HUES64 (cell line): ENCODE data around the gene FKBP11. TPM values are rescaled to one million over a fixed set of nuclear protein-coding genes. Genes with fewer than 3 reads are reported as not detected.

Experiments
- H3K27ac ChIP-seq: 2 replicates; pipeline ENCODE4 v1.7.0; 2013; ENCODE audit warnings: low read depth, low read length, inconsistent platforms
- H3K27me3 ChIP-seq: 2 replicates; pipeline ENCODE4 v1.6.1; 2013; ENCODE audit warnings: mild to moderate bottlenecking, low read length; ENCODE audit not compliant: insufficient read depth
- H3K36me3 ChIP-seq: 2 replicates; pipeline ENCODE4 v1.6.1; 2013; ENCODE audit warnings: mild to moderate bottlenecking, low read length; ENCODE audit not compliant: insufficient read depth
- H3K4me1 ChIP-seq: 2 replicates; pipeline ENCODE4 v1.6.1; 2013; ENCODE audit warnings: mild to moderate bottlenecking, low read length, moderate library complexity; ENCODE audit not compliant: insufficient read depth
- H3K4me3 ChIP-seq: 2 replicates; pipeline ENCODE4 v1.5.1; 2013; ENCODE audit warnings: mild to moderate bottlenecking, low read length, moderate library complexity
- H3K9ac ChIP-seq: 2 replicates; pipeline ENCODE4 v1.6.1; 2013; ENCODE audit warnings: mild to moderate bottlenecking, low read depth, low read length
- H3K9me3 ChIP-seq: 2 replicates; pipeline ENCODE4 v1.6.1; 2013; ENCODE audit warnings: low read depth, low read length; ENCODE audit not compliant: insufficient read depth
- WGBS: fragments of 150-250, 120-280 bp; methylation state at CpG from one replicate; pipeline ENCODE4 v1.1.7; 2013; ENCODE audit warnings: missing lambda C conversion rate; 5-methylcytosine and 5-hydroxymethylcytosine counted together
- polyA plus RNA-seq, 2 experiments: library from polyadenylated mRNA; stranded (reverse); fragments of 50-300 nt; gene quantifications; one replicate each; pipeline ENCODE4 v1.2.3, GENCODE V29; 2013

The FKBP11 gene
- polyA plus RNA-seq (2013, experiment 1 of 2), result 25.8 TPM
- polyA plus RNA-seq (2013, experiment 2 of 2), result 17.8 TPM

GRCh38 chr12:48925304-48926011 is at the start of gene FKBP11:
Gene FKBP11, minus strand, starts transcription at chr12:48925492. Its CDS starts 64 bp downstream, at chr12:48925428.
- H3K4me3 ChIP-seq, result peak within 1 kb of the TSS; percentile 76
- no peaks in the 10 kb centered on the region for H3K4me1 ChIP-seq
- 70% methylated on average over 38 of the region's 38 CpGs for WGBS
- peak within 1 kb of the TSS; percentile 90 for H3K9ac ChIP-seq
- H3K27me3 ChIP-seq, result no peaks in the 10 kb centered on the region
- H3K27ac ChIP-seq, result no peak within 1 kb of the TSS
- no peaks in the 10 kb centered on the region for H3K9me3 ChIP-seq
- peaks cover 62% of the 10 kb centered on the region for H3K36me3 ChIP-seq

GRCh38 chr12:48973941-48974673 is 48.8 kb upstream of the FKBP11 start:
- Histone ChIP-seq H3K4me1 (peaks cover 19% of the 10 kb centered on the region), H3K9me3 (no peaks in the 10 kb centered on the region), H3K36me3 (no peaks in the 10 kb centered on the region), H3K27me3 (peaks cover 100% of the 10 kb centered on the region), H3K27ac (no peak overlapping the region), H3K4me3 (no peak overlapping the region), H3K9ac (no peak overlapping the region)
- WGBS, result 20% methylated on average over 18 of the region's 19 CpGs

- no peaks in the 10 kb centered on the region for H3K36me3 ChIP-seq
- no peak overlapping the region for H3K4me3 ChIP-seq
- peaks cover 20% of the 10 kb centered on the region for H3K4me1 ChIP-seq
- H3K27ac ChIP-seq, result no peak overlapping the region
- no peaks in the 10 kb centered on the region for H3K9me3 ChIP-seq
- no peak overlapping the region for H3K9ac ChIP-seq
- 61% methylated on average over 12 of the region's 12 CpGs for WGBS
- peaks cover 100% of the 10 kb centered on the region for H3K27me3 ChIP-seq
Measured at GRCh38 chr12:48973531-48973930, 48.2 kb upstream of the FKBP11 start.

DNA sequence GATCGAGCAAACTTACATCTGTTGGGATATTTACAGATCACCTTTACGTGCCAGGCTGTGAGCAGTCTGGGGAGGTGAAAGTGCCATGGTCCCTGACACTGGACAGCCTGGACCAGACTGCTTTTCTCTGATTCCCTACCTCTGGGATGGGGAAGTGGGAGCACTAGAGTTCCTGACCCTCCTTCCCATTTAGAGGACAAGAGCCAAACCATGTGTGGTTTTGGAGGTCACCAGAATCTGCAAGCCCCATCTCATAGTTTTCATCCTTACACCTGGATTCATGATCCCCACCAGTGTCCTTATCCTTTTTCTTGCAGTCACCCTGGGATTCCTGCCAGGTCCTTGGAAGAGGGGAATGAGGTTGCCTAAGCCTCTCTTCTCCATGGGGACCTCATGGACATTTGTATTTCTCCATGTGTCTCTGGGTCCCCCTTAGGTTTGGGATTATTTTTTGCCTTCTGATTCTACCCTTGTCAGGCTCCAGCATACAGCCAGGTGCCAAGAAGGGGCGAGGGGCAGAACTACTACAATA is 47.7 kb upstream of the FKBP11 start:
- Histone ChIP-seq H3K36me3 (no peaks in the 10 kb centered on the region), H3K4me1 (peaks cover 25% of the 10 kb centered on the region), H3K9ac (no peak overlapping the region), H3K9me3 (no peaks in the 10 kb centered on the region), H3K27me3 (peaks cover 100% of the 10 kb centered on the region), H3K27ac (no peak overlapping the region), H3K4me3 (no peak overlapping the region)
- 77% methylated on average over 3 of the region's 3 CpGs for whole genome bisulfite sequencing

- H3K9ac ChIP-seq, result no peak overlapping the region
- H3K4me1 ChIP-seq, result peaks cover 31% of the 10 kb centered on the region
- H3K27ac ChIP-seq, result no peak overlapping the region
- H3K27me3 ChIP-seq, result peaks cover 99% of the 10 kb centered on the region
- H3K9me3 ChIP-seq, result no peaks in the 10 kb centered on the region
- 80% methylated on average over 23 of the region's 23 CpGs for WGBS
- peak overlapping the region; percentile 47; the same call in 1 of the 2 replicates for H3K4me3 ChIP-seq
- no peaks in the 10 kb centered on the region for H3K36me3 ChIP-seq
Measured at GRCh38 chr12:48972213-48972951, 47.1 kb upstream of the FKBP11 start.

DNA sequence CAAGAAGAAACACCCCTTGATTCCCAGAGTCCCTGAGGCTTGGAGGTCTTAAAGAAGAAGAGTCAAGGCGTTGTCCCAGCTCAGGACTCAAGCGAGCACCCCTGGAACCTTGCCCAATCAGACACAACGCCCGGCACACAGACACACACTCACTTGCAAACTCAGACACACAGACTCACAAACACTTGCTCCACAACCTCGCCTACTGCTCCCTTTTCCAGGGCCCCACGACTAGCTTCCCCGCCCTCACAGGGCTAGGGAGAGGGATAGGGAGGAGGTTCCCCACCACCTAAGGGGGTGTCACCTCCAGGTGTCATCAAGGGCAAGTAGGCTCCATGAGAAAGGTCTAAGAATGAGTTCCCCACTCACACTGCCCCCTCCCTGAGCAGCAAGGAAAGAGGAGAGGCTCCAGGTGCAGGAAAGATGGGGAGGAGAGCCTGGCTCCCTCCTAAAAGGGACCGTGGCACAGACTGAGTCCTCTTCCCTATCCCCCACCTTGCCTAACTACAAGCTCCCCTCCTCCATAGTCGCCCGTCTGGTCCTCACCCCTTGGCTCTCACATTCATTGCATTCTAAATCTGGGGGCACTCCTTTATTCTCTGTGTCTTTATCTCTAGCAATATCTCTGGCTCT is 45.5 kb upstream of the FKBP11 start:
- H3K9ac ChIP-seq, result no peak overlapping the region

GRCh38 chr12:48969833-48970701 is 44.8 kb upstream of the FKBP11 start:
- Histone ChIP-seq H3K4me3 (peak overlapping the region; percentile 47), H3K27me3 (peaks cover 81% of the 10 kb centered on the region), H3K9me3 (no peaks in the 10 kb centered on the region), H3K4me1 (peaks cover 40% of the 10 kb centered on the region), H3K36me3 (no peaks in the 10 kb centered on the region), H3K27ac (no peak overlapping the region), H3K9ac (no peak overlapping the region)
- WGBS, result 3% methylated on average over 77 of the region's 77 CpGs

More for the DNA sequence above, 45.5 kb upstream of the FKBP11 start:
- Histone ChIP-seq H3K36me3 (no peaks in the 10 kb centered on the region), H3K27ac (no peak overlapping the region), H3K4me1 (peaks cover 34% of the 10 kb centered on the region), H3K4me3 (peak overlapping the region; percentile 47), H3K9me3 (no peaks in the 10 kb centered on the region), H3K27me3 (peaks cover 88% of the 10 kb centered on the region)
- 9% methylated on average over 8 of the region's 10 CpGs for WGBS

DNA sequence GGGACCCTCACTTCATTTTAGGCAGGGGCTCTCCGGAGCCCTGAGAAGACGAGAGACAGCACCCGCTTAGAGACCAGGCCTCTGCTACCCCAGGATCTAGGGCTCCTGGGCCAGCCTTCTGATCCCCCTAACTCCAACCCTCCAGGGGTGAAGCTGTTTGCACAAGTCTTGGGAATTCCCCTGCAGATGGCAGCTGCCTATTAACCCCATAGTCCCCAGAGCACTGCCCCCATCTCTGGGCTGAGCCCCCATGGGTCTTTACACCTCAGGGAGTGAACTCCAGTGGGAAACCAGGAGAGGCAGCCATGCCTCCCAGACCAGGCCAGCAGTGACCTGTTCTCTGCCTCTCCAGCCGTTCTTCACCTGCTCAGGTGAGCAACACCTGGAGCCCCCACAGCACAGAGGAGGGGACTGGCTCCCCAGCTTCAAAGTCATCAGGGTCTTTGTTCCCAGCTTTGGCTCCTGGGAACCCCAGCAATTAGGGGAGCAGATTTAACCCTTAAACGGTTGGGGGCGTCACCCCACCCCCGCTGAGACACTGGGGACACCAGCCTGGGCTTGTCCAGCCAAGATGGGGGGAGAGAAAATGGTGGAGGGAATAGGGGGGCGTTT is 44.0 kb upstream of the FKBP11 start:
- 25% methylated on average over 8 of the region's 8 CpGs for WGBS
- H3K9me3 ChIP-seq, result no peaks in the 10 kb centered on the region
- H3K27ac ChIP-seq, result no peak overlapping the region
- peaks cover 73% of the 10 kb centered on the region for H3K27me3 ChIP-seq
- no peak overlapping the region for H3K9ac ChIP-seq
- H3K4me1 ChIP-seq, result peaks cover 48% of the 10 kb centered on the region
- peak overlapping the region; percentile 47; the same call in 1 of the 2 replicates for H3K4me3 ChIP-seq
- no peaks in the 10 kb centered on the region for H3K36me3 ChIP-seq

DNA sequence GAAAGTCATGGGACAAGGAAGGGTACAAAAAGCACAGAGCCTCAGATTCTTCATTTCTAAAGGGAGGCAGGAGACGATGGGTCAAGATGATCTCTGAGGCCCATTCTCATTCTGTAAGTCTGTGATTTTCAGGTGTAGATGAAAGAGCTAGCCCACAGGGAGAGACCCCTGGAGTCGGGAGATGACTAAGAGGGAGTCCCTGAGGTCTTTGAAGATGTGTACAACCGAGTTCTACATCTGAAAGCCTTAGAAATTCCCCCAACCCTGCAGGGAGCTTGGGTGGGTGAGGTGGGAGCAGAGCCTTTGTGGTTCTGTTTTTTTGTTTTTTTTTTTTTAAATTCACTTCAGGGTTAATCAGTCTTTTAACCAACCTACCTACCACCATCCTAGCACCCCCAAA is 43.2 kb upstream of the FKBP11 start:
- Histone ChIP-seq H3K4me3 (0 out of 2 replicates have a peak overlapping the region, but pooled peaks have one; percentile 47), H3K9me3 (no peaks in the 10 kb centered on the region), H3K36me3 (no peaks in the 10 kb centered on the region), H3K27ac (no peak overlapping the region), H3K9ac (no peak overlapping the region), H3K4me1 (peaks cover 50% of the 10 kb centered on the region), H3K27me3 (peaks cover 65% of the 10 kb centered on the region)
- 10% methylated on average over 3 of the region's 3 CpGs for WGBS
